ENCODE measurements around the gene SORCS1. TPM values are rescaled to one million over a fixed set of nuclear protein-coding genes. Genes with fewer than 3 reads are reported as not detected.

SORCS1 gene
- total and polyA plus RNA-seq, 12 donors, result 0.18 to 11.1 (median 1.1) TPM

DNA sequence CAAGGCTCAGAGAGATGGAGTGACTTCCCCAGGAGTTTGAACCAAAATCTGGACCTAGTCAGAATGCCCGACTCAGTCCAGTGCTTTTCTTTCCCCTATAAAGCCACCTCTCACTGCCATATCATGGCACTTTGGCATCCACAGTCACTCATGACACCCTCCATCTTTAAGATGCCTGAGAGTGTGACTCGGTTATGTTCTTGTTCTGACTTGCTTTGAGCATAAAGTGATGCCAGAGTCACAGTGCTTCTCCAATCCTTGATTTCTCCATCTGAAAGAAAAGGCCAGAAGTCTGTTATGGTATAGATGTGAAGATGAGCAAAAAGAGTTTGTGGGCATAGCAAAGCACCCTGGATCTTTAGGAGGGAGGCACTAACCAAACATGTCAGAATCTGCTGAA, 538.1 kb downstream of the SORCS1 start:
- H3K27me3 ChIP-seq, result no peaks in the 10 kb centered on the region
- intact Hi-C loops (cut with DNase I), result loop anchor here in 1 of 2 donors (10.0 kb wide), 1 partner anchor 1188 kb away; no protein-coding TSS in a partner anchor
- WGBS, 4 donors, result 39 to 81% (median 76%) methylated on average over 2 of the region's 2 CpGs
- no peaks in the 10 kb centered on the region for H3K9me3 ChIP-seq (replicated peaks in 1 of 3)
- H3K4me1 ChIP-seq (replicated peaks in 1 of 2), result no peaks in the 10 kb centered on the region
- no peaks in the 10 kb centered on the region for H3K36me3 ChIP-seq (replicated peaks in 1 of 2)
- TF ChIP-seq POLR2A (IDR thresholded peaks at IDR 0.05) (no peak), CTCF (IDR thresholded peaks at IDR 0.05) (no peak)
- H3K4me3 ChIP-seq, result no peak overlapping the region
- no peak overlapping the region for H3K27ac ChIP-seq
- DNase-seq, result no peak

DNA sequence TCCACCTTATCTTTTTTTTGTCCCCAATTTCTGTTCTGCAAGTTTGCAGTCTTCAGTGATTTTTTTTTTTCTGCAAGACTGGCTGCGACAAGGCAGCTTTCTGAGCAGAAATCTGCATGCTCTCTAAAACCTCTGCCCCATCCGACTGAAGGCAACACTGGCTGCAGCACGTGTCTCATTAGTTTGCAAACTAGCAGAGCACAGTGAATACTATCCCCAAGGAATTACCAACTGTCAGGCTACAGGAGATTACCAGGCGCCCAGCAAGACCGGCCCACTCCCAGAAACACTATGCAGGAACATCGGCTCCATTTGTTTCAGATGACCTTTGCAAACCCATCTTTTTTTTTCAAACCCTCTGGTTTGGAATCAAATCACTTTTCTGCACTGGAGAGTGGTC, 538.8 kb downstream of the SORCS1 start:
- no peak for TF ChIP-seq POLR2A (IDR thresholded peaks at IDR 0.05)
- WGBS, 4 donors, result 44 to 54% (median 52%) methylated on average over 6 of the region's 6 CpGs
- intact Hi-C loops (cut with DNase I), result loop anchor here in 1 of 2 donors (10.0 kb wide), 1 partner anchor 1189 kb away; no protein-coding TSS in a partner anchor

GRCh38 chr10:106619346-106619745, 545.2 kb downstream of the SORCS1 start:
- Histone ChIP-seq H3K4me1 (replicated peaks in 1 of 2) (no peaks in the 10 kb centered on the region), H3K27me3 (no peaks in the 10 kb centered on the region), H3K36me3 (replicated peaks in 1 of 2) (no peaks in the 10 kb centered on the region), H3K9me3 (replicated peaks in 1 of 3) (no peaks in the 10 kb centered on the region), H3K4me3 (no peak overlapping the region), H3K27ac (no peak overlapping the region)
- DNase-seq, result no peak
- no peak for TF ChIP-seq CTCF (IDR thresholded peaks at IDR 0.05)
- 73 to 88% (median 80%) methylated on average over 1 of the region's 1 CpG for WGBS, 4 donors
- intact Hi-C loops (cut with DNase I), result no loop called here

More for the DNA sequence above, 538.8 kb downstream of the SORCS1 start:
- no peak for DNase-seq
- no peaks in the 10 kb centered on the region for H3K4me1 ChIP-seq (replicated peaks in 1 of 2)
- H3K27me3 ChIP-seq, result no peaks in the 10 kb centered on the region
- no peaks in the 10 kb centered on the region for H3K9me3 ChIP-seq (replicated peaks in 1 of 3)
- no peaks in the 10 kb centered on the region for H3K36me3 ChIP-seq (replicated peaks in 1 of 2)
- H3K4me3 ChIP-seq, result no peak overlapping the region
- H3K27ac ChIP-seq, result no peak overlapping the region

DNA sequence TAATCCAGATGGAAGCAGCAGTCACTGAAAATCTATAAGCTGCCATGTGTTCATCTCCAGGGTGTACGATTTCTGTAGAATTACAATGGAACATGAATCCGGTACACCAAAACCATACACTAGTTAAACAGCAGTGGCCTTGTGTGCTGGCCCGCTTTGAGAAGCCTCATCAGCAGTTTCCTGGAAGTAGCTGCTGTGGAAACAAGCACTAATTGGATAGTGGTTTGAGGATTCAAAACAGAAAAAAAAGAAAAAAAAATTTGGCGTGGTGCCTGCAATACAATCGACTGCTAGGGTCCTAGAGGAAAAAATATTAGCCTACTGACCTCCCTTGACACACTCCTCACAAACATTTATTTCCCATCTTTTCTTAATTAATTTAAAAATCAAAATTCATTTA, 545.9 kb downstream of the SORCS1 start:
- intact Hi-C loops (cut with DNase I), result no loop called here
- H3K4me3 ChIP-seq, result no peak overlapping the region
- no peaks in the 10 kb centered on the region for H3K4me1 ChIP-seq (replicated peaks in 1 of 2)
- no peak for TF ChIP-seq CTCF (IDR thresholded peaks at IDR 0.05)
- TF ChIP-seq POLR2A (IDR thresholded peaks at IDR 0.05), result no peak
- no peak overlapping the region for H3K27ac ChIP-seq
- 33 to 40% (median 38%) methylated on average over 5 of the region's 5 CpGs for WGBS, 4 donors
- H3K36me3 ChIP-seq (replicated peaks in 1 of 2), result no peaks in the 10 kb centered on the region
- no peaks in the 10 kb centered on the region for H3K27me3 ChIP-seq
- no peak for DNase-seq
- H3K9me3 ChIP-seq (replicated peaks in 1 of 3), result no peaks in the 10 kb centered on the region

DNA sequence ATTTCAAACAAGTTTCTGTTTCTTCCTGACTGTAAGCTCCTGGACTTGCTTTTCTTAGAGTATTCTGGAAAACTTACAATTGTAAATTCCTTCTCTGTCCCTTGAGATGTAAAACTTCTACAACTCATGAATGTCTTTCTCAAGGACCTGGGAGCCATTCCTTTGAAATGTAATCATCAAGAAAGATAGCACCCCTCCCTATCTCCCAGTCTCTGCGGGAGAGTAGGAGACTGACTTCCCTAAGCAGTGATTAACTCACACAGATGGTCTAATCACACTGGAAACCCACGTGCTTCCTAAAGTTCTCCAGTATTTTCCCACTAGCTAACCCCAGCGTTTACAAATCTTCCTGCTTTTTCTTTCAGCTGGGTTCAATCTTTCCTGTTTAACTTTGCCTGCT, 549.4 kb downstream of the SORCS1 start:
- H3K27me3 ChIP-seq, result no peaks in the 10 kb centered on the region
- no peak overlapping the region for H3K4me3 ChIP-seq
- H3K9me3 ChIP-seq (replicated peaks in 1 of 3), result no peaks in the 10 kb centered on the region
- no peak for TF ChIP-seq CTCF (IDR thresholded peaks at IDR 0.05)
- TF ChIP-seq POLR2A (IDR thresholded peaks at IDR 0.05), result no peak
- intact Hi-C loops (cut with DNase I), result no loop called here
- no peak overlapping the region for H3K27ac ChIP-seq
- H3K4me1 ChIP-seq (replicated peaks in 1 of 2), result no peaks in the 10 kb centered on the region
- H3K36me3 ChIP-seq (replicated peaks in 1 of 2), result no peaks in the 10 kb centered on the region
- DNase-seq, result no peak
- 5 to 32% (median 14%) methylated on average over 3 of the region's 3 CpGs for WGBS, 4 donors
